Large intestine (tissue), 3 donors: Measurements from ENCODE around the gene CDCA7. TPM values are rescaled to one million over a fixed set of nuclear protein-coding genes. Genes with fewer than 3 reads are reported as not detected.

Source experiments
- DNase-seq, 2 donors: peaks; one replicate each; pipeline versions ENCODE4 v3.0.0 to v3.0.0-alpha.2; 2013
- H3K27ac ChIP-seq: one replicate; pipeline ENCODE4 v1.5.1; 2013; ENCODE audit warnings: low read length
- H3K27me3 ChIP-seq: 2 replicates; pipeline ENCODE4 v1.6.1; 2013; ENCODE audit warnings: low read length; ENCODE audit not compliant: control insufficient read depth, insufficient read depth
- H3K36me3 ChIP-seq: 2 replicates; pipeline ENCODE4 v1.6.1; 2013; ENCODE audit warnings: low read length; ENCODE audit not compliant: control insufficient read depth, insufficient read depth
- H3K4me1 ChIP-seq: one replicate; pipeline ENCODE4 v1.6.1; 2013; ENCODE audit warnings: low read length; ENCODE audit not compliant: control insufficient read depth, insufficient read depth
- H3K4me3 ChIP-seq: one replicate; pipeline ENCODE4 v1.5.1; 2013; ENCODE audit warnings: low read length
- H3K9me3 ChIP-seq: one replicate; pipeline ENCODE4 v1.6.1; 2013; ENCODE audit warnings: mild to moderate bottlenecking, low read depth, low read length, moderate library complexity; ENCODE audit not compliant: control insufficient read depth
- WGBS: methylation state at CpG from one replicate; pipeline ENCODE4 v1.1.5; 2013; ENCODE audit warnings: low lambda C conversion rate; ENCODE audit not compliant: insufficient coverage; 5-methylcytosine and 5-hydroxymethylcytosine counted together
- polyA plus RNA-seq: library from polyadenylated mRNA; unstranded; fragments of 120-200 nt; gene quantifications from one replicate; pipeline ENCODE4 v1.2.1, GENCODE V29; 2013

CDCA7 gene
- polyA plus RNA-seq, 1 donor = 75.9 TPM

DNA sequence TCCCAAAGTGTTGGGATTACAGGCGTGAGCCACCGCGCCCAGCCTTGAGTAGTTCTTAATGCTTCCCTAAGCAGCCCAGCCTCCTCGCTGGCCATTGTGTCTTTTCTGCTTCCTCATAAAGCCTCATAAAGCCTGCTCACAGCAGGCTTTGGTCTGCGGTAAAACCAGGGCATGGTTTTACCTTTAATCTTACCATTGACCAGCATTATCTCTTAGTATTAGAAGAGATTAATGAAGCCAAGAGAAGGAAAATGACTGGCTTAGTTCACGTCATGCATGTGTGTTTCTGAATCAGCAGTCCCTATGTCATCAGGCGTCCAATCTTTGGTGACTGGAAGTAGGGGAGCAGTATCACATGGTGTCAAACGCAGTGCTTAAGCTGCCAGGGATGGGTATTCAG, 14.9 kb upstream of the CDCA7 start:
- WGBS = no CpG with 5 or more reads among the region's 8 CpGs
- H3K9me3 ChIP-seq = peaks cover 4% of the 10 kb centered on the region
- no peaks in the 10 kb centered on the region for H3K27me3 ChIP-seq
- no peak overlapping the region for H3K27ac ChIP-seq
- no peak overlapping the region for H3K4me3 ChIP-seq
- no peaks in the 10 kb centered on the region for H3K4me1 ChIP-seq
- DNase-seq = no peak
- no peaks in the 10 kb centered on the region for H3K36me3 ChIP-seq

DNA sequence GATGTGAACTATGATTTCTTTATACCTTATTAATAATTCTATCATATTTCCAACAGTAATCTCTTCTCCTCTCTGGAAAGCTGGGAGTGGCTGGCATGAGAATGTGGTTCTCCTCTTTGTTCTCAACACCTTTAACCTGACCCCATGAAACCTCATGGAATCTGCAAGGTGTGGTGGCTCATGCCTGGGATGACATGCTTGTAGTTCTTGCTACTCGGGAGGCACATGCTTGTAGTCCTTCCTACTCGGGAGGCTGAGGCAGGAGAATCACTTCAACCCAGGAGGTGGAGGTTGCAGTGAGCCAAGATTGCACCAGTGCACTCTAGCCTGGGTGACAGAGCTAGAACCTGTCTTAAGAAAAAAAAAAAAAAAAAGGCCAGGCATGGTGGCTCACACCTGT, 10.8 kb upstream of the CDCA7 start:
- no peaks in the 10 kb centered on the region for H3K36me3 ChIP-seq
- no peak overlapping the region for H3K27ac ChIP-seq
- H3K9me3 ChIP-seq = peaks cover 14% of the 10 kb centered on the region
- no peak overlapping the region for H3K4me3 ChIP-seq
- WGBS = no CpG with 5 or more reads among the region's 2 CpGs
- no peaks in the 10 kb centered on the region for H3K27me3 ChIP-seq
- H3K4me1 ChIP-seq = no peaks in the 10 kb centered on the region
- peak in 1 of 2 donors; percentile 11 for DNase-seq

DNA sequence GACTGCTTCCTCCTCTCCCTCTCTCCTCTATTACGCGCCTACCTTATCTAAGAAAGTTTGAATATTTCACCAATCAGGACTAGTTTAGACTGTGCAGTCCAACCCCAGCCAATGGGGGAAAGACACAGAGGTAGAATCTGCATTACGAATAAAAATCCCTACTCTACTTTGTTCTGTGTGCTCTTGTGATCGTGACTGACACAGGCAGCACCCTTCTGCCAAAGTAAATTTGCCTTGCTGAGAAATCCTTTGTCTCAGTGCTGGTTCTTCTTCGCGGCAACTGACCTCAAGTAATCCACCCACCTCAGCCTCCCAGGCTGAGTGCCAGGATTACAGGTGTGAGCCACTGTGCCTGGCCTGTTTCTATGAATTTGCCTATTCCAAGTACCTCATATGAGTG, 8.6 kb upstream of the CDCA7 start:
- H3K9me3 ChIP-seq = peaks cover 12% of the 10 kb centered on the region
- WGBS = no CpG with 5 or more reads among the region's 6 CpGs
- H3K4me1 ChIP-seq = no peaks in the 10 kb centered on the region
- H3K4me3 ChIP-seq = no peak overlapping the region
- H3K27ac ChIP-seq = no peak overlapping the region
- no peaks in the 10 kb centered on the region for H3K36me3 ChIP-seq
- no peaks in the 10 kb centered on the region for H3K27me3 ChIP-seq
- DNase-seq = no peak

DNA sequence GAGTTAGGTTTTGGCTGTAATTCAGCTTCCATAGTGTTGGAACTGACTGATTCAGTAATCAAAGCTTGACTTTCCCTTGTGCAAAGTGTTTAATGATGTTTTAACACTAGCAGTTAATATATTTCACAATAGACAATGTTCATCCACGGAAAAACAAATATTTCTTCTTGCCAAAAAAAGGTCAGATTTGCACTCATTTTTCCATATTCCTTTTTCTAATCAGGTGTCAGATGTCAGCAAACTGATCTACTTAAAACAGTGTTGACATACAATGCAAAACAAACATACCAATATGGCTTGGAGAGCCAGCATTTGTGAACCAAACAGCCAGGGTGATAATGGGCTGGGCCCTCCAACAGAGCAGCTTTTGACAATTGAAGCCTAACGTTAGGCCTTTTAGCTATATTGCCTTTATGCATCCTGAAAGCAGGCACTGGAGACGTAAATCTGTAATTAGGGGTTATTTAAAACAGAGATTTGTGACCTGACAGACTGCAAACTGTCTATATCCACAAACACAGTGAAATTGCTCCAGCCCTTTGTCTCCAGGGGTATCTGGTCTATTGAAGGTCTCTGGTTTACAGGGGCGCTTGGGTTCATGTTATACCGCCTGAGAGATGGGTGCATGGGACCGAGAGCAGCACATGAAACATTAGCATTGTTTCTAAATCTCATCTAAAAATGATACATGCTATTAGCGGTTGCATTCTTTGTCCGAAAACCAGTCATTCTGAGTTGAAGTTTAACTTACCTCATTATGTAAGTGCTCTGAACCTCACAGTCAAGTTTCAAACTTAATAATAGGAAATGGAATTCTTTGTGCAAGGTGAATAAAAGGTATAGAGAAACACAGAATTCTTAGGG, 7.1 kb upstream of the CDCA7 start:
- H3K27me3 ChIP-seq = no peaks in the 10 kb centered on the region
- H3K27ac ChIP-seq = no peak overlapping the region
- no peak overlapping the region for H3K4me3 ChIP-seq
- no peak for DNase-seq
- 100% methylated on average over 1 of the region's 8 CpGs for WGBS
- peaks cover 12% of the 10 kb centered on the region for H3K9me3 ChIP-seq
- no peaks in the 10 kb centered on the region for H3K36me3 ChIP-seq
- no peaks in the 10 kb centered on the region for H3K4me1 ChIP-seq

DNA sequence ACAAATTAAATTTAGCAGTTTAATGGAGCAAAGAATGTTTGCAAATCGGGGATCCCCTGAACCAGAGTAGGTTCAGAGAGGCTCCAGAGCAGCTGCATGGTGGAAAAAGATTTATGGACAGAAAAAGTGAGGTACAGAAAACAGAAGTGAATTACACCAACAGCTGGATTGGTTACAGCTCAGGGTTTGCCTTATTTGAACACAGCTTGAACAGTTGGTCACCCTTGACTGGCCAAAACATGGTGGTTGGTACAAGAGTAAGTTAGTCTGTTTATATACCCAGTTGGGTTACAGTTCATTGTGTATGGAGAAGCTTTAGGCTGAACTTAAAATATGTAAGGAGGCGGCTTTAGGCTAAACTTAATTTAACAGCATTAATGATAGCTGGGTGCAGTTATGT, 5.4 kb upstream of the CDCA7 start:
- no peak for DNase-seq
- Histone ChIP-seq H3K4me1 (no peaks in the 10 kb centered on the region), H3K36me3 (no peaks in the 10 kb centered on the region), H3K4me3 (no peak overlapping the region), H3K27ac (no peak overlapping the region), H3K9me3 (peaks cover 12% of the 10 kb centered on the region), H3K27me3 (no peaks in the 10 kb centered on the region)
- WGBS = 100% methylated on average over 1 of the region's 2 CpGs

DNA sequence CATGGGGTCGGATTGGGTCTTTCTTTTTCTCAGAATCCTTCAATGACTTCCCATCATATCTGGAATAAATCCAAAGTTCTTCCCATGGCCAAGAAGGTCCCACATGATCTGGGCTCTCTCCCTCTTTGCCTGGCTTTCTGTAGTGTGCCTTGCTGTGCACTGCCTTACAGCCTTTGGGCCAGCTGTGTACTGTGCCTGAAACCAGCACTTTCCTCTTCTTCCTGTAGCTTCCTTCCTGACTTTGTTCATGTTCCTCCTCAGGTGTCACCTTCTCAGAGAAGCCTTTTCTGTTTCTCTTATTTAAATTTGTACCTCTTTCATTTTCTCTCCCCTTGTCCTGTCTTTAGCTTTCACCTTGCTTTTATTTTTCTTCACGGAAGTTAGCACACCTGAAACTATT, 4.3 kb upstream of the CDCA7 start:
- Histone ChIP-seq H3K36me3 (no peaks in the 10 kb centered on the region), H3K4me1 (no peaks in the 10 kb centered on the region), H3K9me3 (peaks cover 5% of the 10 kb centered on the region), H3K27me3 (no peaks in the 10 kb centered on the region), H3K4me3 (no peak overlapping the region), H3K27ac (no peak overlapping the region)
- WGBS = 88% methylated on average over 1 of the region's 2 CpGs
- DNase-seq = peak in 1 of 2 donors; percentile 8

DNA sequence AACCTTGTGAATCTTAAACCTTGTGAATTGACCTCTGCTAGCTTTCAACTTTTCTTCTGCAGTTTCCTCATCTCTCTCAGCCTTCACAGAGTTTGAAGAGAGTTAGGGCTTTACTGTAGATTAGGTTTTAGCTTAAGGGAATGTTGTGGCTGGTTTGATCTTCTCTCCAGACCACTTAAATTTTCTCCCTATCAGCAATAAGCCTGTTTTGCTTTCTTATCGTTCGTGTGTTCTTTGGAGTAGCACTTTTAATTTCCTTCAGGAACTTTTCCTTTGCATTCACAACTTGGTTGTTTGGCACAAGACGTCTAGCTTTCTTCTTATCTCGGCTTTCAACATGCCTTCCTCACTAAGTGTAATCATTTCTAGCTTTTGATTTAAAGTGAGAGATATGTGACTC, 2.8 kb upstream of the CDCA7 start:
- DNase-seq = no peak
- Histone ChIP-seq H3K27me3 (no peaks in the 10 kb centered on the region), H3K9me3 (no peaks in the 10 kb centered on the region), H3K4me3 (no peak overlapping the region), H3K4me1 (peaks cover 3% of the 10 kb centered on the region), H3K36me3 (no peaks in the 10 kb centered on the region), H3K27ac (no peak overlapping the region)
- WGBS = 60% methylated on average over 2 of the region's 4 CpGs

DNA sequence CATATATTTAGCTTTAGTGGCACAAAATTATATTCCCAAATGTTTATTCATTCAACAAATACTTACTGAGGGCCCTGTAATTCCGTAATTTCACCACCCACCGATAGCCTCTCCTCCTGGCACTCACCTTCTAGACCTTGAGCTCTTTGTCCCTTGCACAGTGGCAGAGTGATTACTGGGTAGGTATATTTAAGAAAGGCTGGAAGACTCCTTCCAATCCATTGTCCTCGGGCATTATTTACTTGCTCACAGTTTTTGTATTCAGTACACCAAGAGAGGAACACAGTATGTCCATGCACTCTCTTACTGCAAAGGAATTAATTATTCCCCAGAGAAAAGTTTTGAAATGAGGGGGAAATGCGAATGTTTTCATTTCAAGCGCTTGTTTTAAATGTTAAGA, 1.1 kb upstream of the CDCA7 start:
- DNase-seq = peak in 1 of 2 donors; percentile 39
- 31% methylated on average over 2 of the region's 5 CpGs for WGBS
- no peaks in the 10 kb centered on the region for H3K36me3 ChIP-seq
- H3K4me1 ChIP-seq = peaks cover 6% of the 10 kb centered on the region
- H3K4me3 ChIP-seq = no peak overlapping the region
- no peaks in the 10 kb centered on the region for H3K9me3 ChIP-seq
- H3K27ac ChIP-seq = no peak overlapping the region
- no peaks in the 10 kb centered on the region for H3K27me3 ChIP-seq

DNA sequence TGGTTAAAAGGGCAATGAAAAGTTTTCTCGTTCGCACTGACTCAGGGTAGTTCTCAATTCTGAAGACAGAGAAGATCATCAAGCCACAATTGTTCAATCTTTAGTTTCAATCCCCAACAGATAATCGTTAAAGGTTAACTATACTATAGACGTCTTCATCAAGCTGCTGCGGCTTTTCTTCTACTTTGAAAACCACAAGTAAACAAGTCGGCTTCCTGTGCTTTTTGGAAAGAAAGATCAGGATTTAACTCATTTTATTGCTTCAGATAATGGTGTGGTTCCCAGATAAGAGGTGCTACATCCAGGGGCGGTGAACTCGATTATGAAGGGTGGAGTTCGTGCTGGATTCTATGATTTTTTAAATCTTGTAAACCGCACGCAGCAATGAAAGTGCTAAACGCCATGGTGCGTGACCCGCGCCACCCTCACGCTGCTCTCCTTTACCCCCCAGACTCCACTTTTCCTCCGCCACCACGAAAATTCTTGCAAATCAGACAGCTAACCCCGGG, 545 bp upstream of the CDCA7 start:
- peaks cover 6% of the 10 kb centered on the region for H3K4me1 ChIP-seq
- no peaks in the 10 kb centered on the region for H3K9me3 ChIP-seq
- H3K36me3 ChIP-seq = no peaks in the 10 kb centered on the region
- WGBS = 0% methylated on average over 1 of the region's 19 CpGs
- H3K27ac ChIP-seq = peak overlapping the region; percentile 82
- no peaks in the 10 kb centered on the region for H3K27me3 ChIP-seq
- peak in 1 of 2 donors; percentile 26 for DNase-seq
- peak overlapping the region; percentile 69 for H3K4me3 ChIP-seq

DNA sequence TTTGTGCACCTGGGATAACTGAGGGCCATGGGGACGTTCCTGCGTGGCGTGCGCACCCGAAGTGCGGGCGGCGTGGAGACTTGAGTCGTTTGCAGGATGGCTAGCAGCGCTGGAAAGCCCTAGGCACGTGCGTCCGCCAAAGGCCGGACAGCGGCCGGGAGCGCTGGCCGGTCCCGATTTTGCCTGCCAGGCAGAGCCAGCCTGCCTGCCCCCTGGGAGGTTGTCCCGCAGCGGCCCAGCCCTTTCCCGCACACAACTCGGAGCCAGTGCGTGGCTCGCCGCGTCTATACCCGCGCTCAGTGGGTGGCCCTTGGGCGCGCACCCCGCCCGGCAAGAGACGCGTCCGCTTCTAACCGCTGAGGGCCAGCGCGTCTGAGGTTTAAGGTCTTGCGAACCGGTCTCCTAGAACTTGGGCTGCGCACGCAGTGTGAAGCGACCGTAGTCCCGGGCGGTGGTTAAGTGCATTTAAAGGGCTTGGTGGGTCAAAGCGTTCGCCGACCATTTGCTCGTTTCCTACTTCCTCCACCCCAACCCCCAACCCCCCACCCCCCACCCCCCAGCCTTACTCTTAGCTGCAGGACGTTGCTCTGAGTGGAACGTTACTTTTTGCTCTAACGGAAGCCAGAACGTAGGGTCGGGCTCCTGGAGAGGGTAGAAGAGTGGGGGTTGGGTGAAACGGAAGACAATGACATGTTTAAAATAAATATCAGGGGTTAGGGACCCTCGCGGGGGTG, 627 bp downstream of the CDCA7 start:
- WGBS = no CpG with 5 or more reads among the region's 59 CpGs
- no peaks in the 10 kb centered on the region for H3K27me3 ChIP-seq

More for the DNA sequence above, 627 bp downstream of the CDCA7 start:
- Histone ChIP-seq H3K27ac (peak overlapping the region; percentile 74), H3K9me3 (no peaks in the 10 kb centered on the region), H3K36me3 (peaks cover 6% of the 10 kb centered on the region), H3K4me1 (peaks cover 6% of the 10 kb centered on the region), H3K4me3 (peak overlapping the region; percentile 69)
- DNase-seq = peak; percentile 21 to 64
